Effector CD8-positive, alpha-beta T cell (primary cell): ENCODE results near the gene SHISA5.
"Not testable (repeated sequence)": the region's sequence is repeated elsewhere in the genome, so short reads cannot be mapped to it uniquely, and the experiment has no call there.

Source experiments
- DNase-seq: peaks from one replicate; lab custom pipeline; 2025; lab: John Stamatoyannopoulos, UW

The SHISA5 gene

GRCh38 chr3:48519277-48519643, 15.3 kb upstream of the SHISA5 start:
- DNase-seq = no peak

- DNase-seq = no peak
These were observed 14.8 kb upstream of the SHISA5 start for GRCh38 chr3:48518638-48519276.

GRCh38 chr3:48518069-48518468, 14.1 kb upstream of the SHISA5 start:
- no peak for DNase-seq

GRCh38 chr3:48516571-48516970, 12.6 kb upstream of the SHISA5 start:
- no peak for DNase-seq

- DNase-seq = no peak
These were observed 10.7 kb upstream of the SHISA5 start for GRCh38 chr3:48514431-48515227.

GRCh38 chr3:48511551-48511950, 7.6 kb upstream of the SHISA5 start:
- no peak for DNase-seq

- DNase-seq = peak; percentile 52
These were observed 3.5 kb upstream of the SHISA5 start for GRCh38 chr3:48507256-48508061.

GRCh38 chr3:48505968-48506504, 2.1 kb upstream of the SHISA5 start:
- DNase-seq = no peak

- DNase-seq = no peak
These were observed 1.2 kb upstream of the SHISA5 start for GRCh38 chr3:48505146-48505545.

- DNase-seq = no peak
These were observed 448 bp downstream of the SHISA5 start for GRCh38 chr3:48503401-48504050.

GRCh38 chr3:48502728-48503168, 1.2 kb downstream of the SHISA5 start:
- DNase-seq = no peak

- DNase-seq = no peak
These were observed 1.9 kb downstream of the SHISA5 start for GRCh38 chr3:48502121-48502520.

- DNase-seq = no peak
These were observed 2.8 kb downstream of the SHISA5 start for GRCh38 chr3:48501196-48501595.

GRCh38 chr3:48500656-48501055, 3.3 kb downstream of the SHISA5 start:
- DNase-seq = no peak

- DNase-seq = no peak
These were observed 10.8 kb downstream of the SHISA5 start for GRCh38 chr3:48493203-48493501.

GRCh38 chr3:48492461-48493202, 11.3 kb downstream of the SHISA5 start:
- no peak for DNase-seq

- no peak for DNase-seq
These were observed 17.0 kb downstream of the SHISA5 start for GRCh38 chr3:48486952-48487351.

GRCh38 chr3:48482822-48483221, 21.2 kb downstream of the SHISA5 start:
- not testable (repeated sequence) for DNase-seq

GRCh38 chr3:48480891-48481290, 23.1 kb downstream of the SHISA5 start:
- not testable (repeated sequence) for DNase-seq

- DNase-seq = peak; percentile 25
These were observed 25.1 kb downstream of the SHISA5 start for GRCh38 chr3:48478626-48479555.
